IMR-90 (cell line): Measurements from ENCODE around the gene NUP210L. TPM values are rescaled to one million over a fixed set of nuclear protein-coding genes. Genes with fewer than 3 reads are reported as not detected.
A peak's percentile ranks its signal among the peaks of the same experiment; 100 is the strongest.

ENCODE experiments used
- ATAC-seq: fragments of 200-7000 bp; cut with Tn5 transposase; 2 replicates; pipeline ENCODE4 v1.9.1; 2020; ENCODE audit warnings: low read depth, mild to moderate bottlenecking, moderate library complexity
- BruUV-seq: library from RNA; stranded (reverse); fragments of 400-500 nt; replicated peaks from 2 replicates; lab custom pipeline; 2021; lab: Mats Ljungman, UMichigan
- CTCF ChIA-PET: fragments of 300-600 bp; formaldehyde crosslinking; extraction: SDS; loops from one replicate; lab custom pipeline; 2021; ENCODE audit warnings: antibody characterized with exemption; lab: Yijun Ruan, JAX
- POLR2A ChIA-PET: fragments of 300-600 bp; sonication (Branson Sonifier 250); formaldehyde crosslinking; loops from one replicate; lab custom pipeline; 2022; ENCODE audit warnings: antibody characterized with exemption; ENCODE audit not compliant: unreplicated experiment; lab: Charles Lee
- DNase-seq: peaks from one replicate; pipeline ENCODE4 v3.0.0; 2013
- H2AFZ ChIP-seq: replicated peaks from 2 replicates; pipeline ENCODE3; 2013; ENCODE audit warnings: low read length, mild to moderate bottlenecking; ENCODE audit not compliant: poor library complexity
- H2AK5ac ChIP-seq: 2 replicates; pipeline ENCODE4 v1.6.1; 2013; ENCODE audit warnings: low read depth, low read length, inconsistent platforms
- H2AK9ac ChIP-seq: replicated peaks from 2 replicates; pipeline ENCODE3; 2013; ENCODE audit warnings: mild to moderate bottlenecking, low read depth, low read length, moderate library complexity; ENCODE audit not compliant: poor library complexity
- H2BK120ac ChIP-seq: 2 replicates; pipeline ENCODE4 v1.6.1; 2013; ENCODE audit warnings: low read depth, low read length, inconsistent platforms
- H2BK15ac ChIP-seq: 3 replicates; pipeline ENCODE4 v1.6.1; 2013; ENCODE audit warnings: low read depth, low read length, inconsistent platforms
- H2BK20ac ChIP-seq: 2 replicates; pipeline ENCODE4 v1.6.1; 2013; ENCODE audit warnings: low read depth, mild to moderate bottlenecking, inconsistent platforms, low read length, moderate library complexity
- H2BK5ac ChIP-seq: 2 replicates; pipeline ENCODE4 v1.6.1; 2013; ENCODE audit warnings: mild to moderate bottlenecking, low read depth, low read length, inconsistent platforms; ENCODE audit not compliant: poor library complexity, severe bottlenecking
- H3K14ac ChIP-seq: replicated peaks from 2 replicates; pipeline ENCODE4 v1.6.1; 2013; ENCODE audit warnings: low read depth, low read length, inconsistent platforms
- H3K18ac ChIP-seq: 2 replicates; pipeline ENCODE4 v1.6.1; 2013; ENCODE audit warnings: low read depth, low read length, control low read depth
- H3K23ac ChIP-seq: 2 replicates; pipeline ENCODE4 v1.6.1; 2013; ENCODE audit warnings: low read depth, low read length, inconsistent platforms
- H3K27ac ChIP-seq: 2 replicates; pipeline ENCODE4 v1.5.1; 2013; ENCODE audit warnings: mild to moderate bottlenecking, control low read depth, low read length; ENCODE audit not compliant: insufficient read depth
- H3K27me3 ChIP-seq: 2 replicates; pipeline ENCODE4 v1.6.1; 2013; ENCODE audit warnings: low read length; ENCODE audit not compliant: control insufficient read depth, insufficient read depth
- H3K36me3 ChIP-seq: 2 replicates; pipeline ENCODE4 v1.6.1; 2013; ENCODE audit warnings: low read length, mixed read lengths; ENCODE audit not compliant: control insufficient read depth, insufficient read depth
- H3K4ac ChIP-seq: 2 replicates; pipeline ENCODE4 v1.6.1; 2013; ENCODE audit warnings: low read depth, low read length, inconsistent platforms
- H3K4me1 ChIP-seq: 2 replicates; pipeline ENCODE4 v1.6.1; 2013; ENCODE audit warnings: low read length, mixed read lengths; ENCODE audit not compliant: control insufficient read depth, insufficient read depth
- H3K4me2 ChIP-seq: 2 replicates; pipeline ENCODE4 v1.6.1; 2013; ENCODE audit warnings: low read depth, mild to moderate bottlenecking, control low read depth, low read length, moderate library complexity
- H3K4me3 ChIP-seq: 2 replicates; pipeline ENCODE4 v1.5.1; 2013; ENCODE audit warnings: low read depth, mild to moderate bottlenecking, control low read depth, low read length, moderate library complexity; ENCODE audit not compliant: insufficient read depth
- H3K56ac ChIP-seq: 2 replicates; pipeline ENCODE4 v1.6.1; 2013; ENCODE audit warnings: low read length, inconsistent platforms; ENCODE audit not compliant: insufficient read depth; ENCODE audit errors: extremely low read depth
- H3K79me1 ChIP-seq, 2 experiments: 2 replicates each; pipeline ENCODE4 v1.6.1; 2013; ENCODE audit warnings: low read length in 2 of 2, inconsistent platforms in 1 of 2, low read depth in 1 of 2
- H3K9ac ChIP-seq: 2 replicates; pipeline ENCODE4 v1.6.1; 2013; ENCODE audit warnings: low read depth, low read length, control low read depth
- H3K9me1 ChIP-seq: 2 replicates; pipeline ENCODE4 v1.6.1; 2013; ENCODE audit warnings: low read length, inconsistent platforms; ENCODE audit not compliant: insufficient read depth
- H3K9me3 ChIP-seq: 2 replicates; pipeline ENCODE4 v1.6.1; 2013; ENCODE audit warnings: low read length; ENCODE audit not compliant: control insufficient read depth, insufficient read depth
- H4K20me1 ChIP-seq: 2 replicates; pipeline ENCODE4 v1.6.1; 2013; ENCODE audit warnings: low read length, inconsistent platforms; ENCODE audit not compliant: insufficient read depth
- H4K5ac ChIP-seq: 2 replicates; pipeline ENCODE4 v1.6.1; 2013; ENCODE audit warnings: mild to moderate bottlenecking, low read depth, low read length, control low read depth
- H4K8ac ChIP-seq, 2 experiments: 2 replicates each; pipeline ENCODE4 v1.6.1; 2013; ENCODE audit warnings: low read depth in 2 of 2, low read length in 2 of 2, control low read depth in 1 of 2, inconsistent platforms in 1 of 2
- H4K91ac ChIP-seq: 2 replicates; pipeline ENCODE4 v1.6.1; 2013; ENCODE audit warnings: low read depth, low read length, inconsistent platforms; ENCODE audit not compliant: insufficient read depth
- CHD1 ChIP-seq: IDR thresholded peaks from 2 replicates; pipeline ENCODE4 v1.6.1; 2012; ENCODE audit warnings: low read depth, low read length, improper control_type of control experiment
- MAZ ChIP-seq: IDR thresholded peaks from 2 replicates; pipeline ENCODE4 v1.6.1; 2012; ENCODE audit warnings: low read depth, mild to moderate bottlenecking, low read length, improper control_type of control experiment, moderate library complexity, borderline replicate concordance
- MXI1 ChIP-seq: IDR thresholded peaks from 2 replicates; pipeline ENCODE4 v1.6.1; 2012; ENCODE audit warnings: low read depth, mild to moderate bottlenecking, low read length, moderate library complexity, borderline replicate concordance
- WGBS, 2 experiments: methylation state at CpG; one replicate each; pipeline versions ENCODE4 v1.1.5 to v1.1.7; 2013; ENCODE audit warnings: missing lambda C conversion rate in 2 of 2; ENCODE audit not compliant: insufficient read length in 1 of 2; ENCODE audit errors: extremely low coverage in 2 of 2; 5-methylcytosine and 5-hydroxymethylcytosine counted together
- dilution Hi-C: fragments of 300-500 bp; cut with HindIII; formaldehyde crosslinking; loops from one replicate; pipeline ENCODE4 v1.14.3; 2018; ENCODE audit warnings: low sequenced_read_pairs; ENCODE audit not compliant: unreplicated experiment
- in situ Hi-C: fragments of 300-500 bp; cut with MboI; formaldehyde crosslinking; loops from 3 replicates; pipeline ENCODE4 v1.14.3; 2019; ENCODE audit warnings: low sequenced_read_pairs, inconsistent platforms, mixed read lengths
- intact Hi-C: fragments of 100-400 bp; cut with micrococcal nuclease; formaldehyde crosslinking; loops from 2 replicates; pipeline ENCODE4 v1.10.0; 2022
- polyA plus RNA-seq, 3 experiments: library from polyadenylated mRNA; depleted of rRNA; stranded (reverse); fragments of >200 nt; gene quantifications; 2 replicates each; pipeline ENCODE4 v1.2.3, GENCODE V29; 2012; ENCODE audit warnings: low replicate concordance in 1 of 3
- total RNA-seq: library from RNA; depleted of rRNA; stranded (reverse); fragments of >200 nt; gene quantifications from 2 replicates; pipeline ENCODE4 v1.2.3, GENCODE V29; 2012
- TF ChIP-seq, protein P1 (sequence below): fragments of 150-350 bp; IDR thresholded peaks from 2 replicates; pipeline ENCODE4 v1.6.1; 2016; ENCODE audit warnings: low read depth, mild to moderate bottlenecking, low read length, moderate library complexity, borderline replicate concordance

Gene NUP210L
- total and polyA plus RNA-seq, 2 of the 4 experiments (the other 2 are of a cell fraction), result under 0.01 to 0.02 TPM

DNA sequence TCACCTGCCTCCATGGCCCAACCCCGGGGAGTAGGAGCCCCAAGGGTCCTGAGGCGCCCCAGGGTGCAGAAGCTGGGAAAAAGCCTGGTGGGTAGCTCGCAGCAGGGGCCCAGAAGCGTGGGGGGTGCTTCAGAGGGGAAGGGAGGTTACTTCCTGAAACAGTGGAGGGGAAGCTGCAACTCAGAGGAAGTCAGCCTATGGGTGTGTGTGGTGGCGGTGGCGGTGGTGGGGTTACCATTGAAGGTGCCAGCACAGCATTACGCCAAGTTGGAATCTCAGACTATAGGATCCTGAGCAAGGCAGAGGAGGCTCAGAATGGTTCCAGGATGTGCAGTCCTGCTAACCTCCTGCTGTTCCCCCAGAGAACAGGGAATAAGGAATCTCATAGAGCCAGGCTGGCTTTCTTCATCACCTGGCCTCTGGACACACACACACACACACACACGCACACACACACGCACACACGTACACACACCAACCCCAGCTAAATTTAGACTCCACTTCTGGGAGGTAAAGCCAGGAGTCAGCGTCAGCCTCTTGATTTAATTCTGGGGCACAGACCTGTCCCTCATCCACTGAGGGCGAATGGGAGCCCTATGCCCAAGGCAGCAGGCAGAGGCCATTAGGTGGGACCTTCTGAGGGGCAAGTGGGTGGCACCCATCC, 209.6 kb downstream of the NUP210L start:
- peak overlapping the region; percentile 87 for H3K4ac ChIP-seq
- dilution Hi-C loops, result no loop called here
- H3K4me1 ChIP-seq, result peaks cover 9% of the 10 kb centered on the region
- peaks cover 18% of the 10 kb centered on the region; the same call in 1 of the 2 replicates for H3K9me1 ChIP-seq
- peak overlapping the region; percentile 25; the same call in 1 of the 2 replicates for H2BK20ac ChIP-seq
- H3K27me3 ChIP-seq, result no peaks in the 10 kb centered on the region
- DNase-seq (peak; percentile 46), ATAC-seq (no peak; the same call in 1 of the 2 replicates)
- H3K27ac ChIP-seq, result peak overlapping the region; percentile 97
- H2AFZ ChIP-seq, result peak overlapping the region; percentile 97
- peak overlapping the region; percentile 93 for H2BK5ac ChIP-seq
- no peaks in the 10 kb centered on the region for H3K9me3 ChIP-seq
- no TSS peak for BruUV-seq
- peaks cover 15 to 54% of the 10 kb centered on the region in 2 experiments for H3K79me1 ChIP-seq
- H2AK5ac ChIP-seq, result peak overlapping the region; percentile 96
- H2BK15ac ChIP-seq, result peak overlapping the region; percentile 65; the same call in 1 of the 3 replicates
- peak overlapping the region; percentile 100 for H3K4me2 ChIP-seq
- H4K20me1 ChIP-seq, result peaks cover 11% of the 10 kb centered on the region
- H3K18ac ChIP-seq, result peak overlapping the region; percentile 85
- 0 out of 2 replicates have a peak, but pooled peaks have one; percentile 11 for TF ChIP-seq CHD1
- TF ChIP-seq MXI1, result no peak
- TF ChIP-seq MAZ, result no peak
- TF ChIP-seq, protein P1, sequence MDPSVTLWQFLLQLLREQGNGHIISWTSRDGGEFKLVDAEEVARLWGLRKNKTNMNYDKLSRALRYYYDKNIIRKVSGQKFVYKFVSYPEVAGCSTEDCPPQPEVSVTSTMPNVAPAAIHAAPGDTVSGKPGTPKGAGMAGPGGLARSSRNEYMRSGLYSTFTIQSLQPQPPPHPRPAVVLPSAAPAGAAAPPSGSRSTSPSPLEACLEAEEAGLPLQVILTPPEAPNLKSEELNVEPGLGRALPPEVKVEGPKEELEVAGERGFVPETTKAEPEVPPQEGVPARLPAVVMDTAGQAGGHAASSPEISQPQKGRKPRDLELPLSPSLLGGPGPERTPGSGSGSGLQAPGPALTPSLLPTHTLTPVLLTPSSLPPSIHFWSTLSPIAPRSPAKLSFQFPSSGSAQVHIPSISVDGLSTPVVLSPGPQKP, result no peak
- H3K4me3 ChIP-seq, result peak overlapping the region; percentile 98
- intact Hi-C loops, result no loop called here
- peak overlapping the region; percentile 99 for H2AK9ac ChIP-seq
- CTCF ChIA-PET, result interaction anchor here (1.2 kb wide), 1 partner anchor 18 kb away, joined by 10 read pairs; the partner anchor contains the start of gene SLC39A1
- H3K23ac ChIP-seq, result peak overlapping the region; percentile 58
- peak overlapping the region; percentile 98 for H3K9ac ChIP-seq
- H3K56ac ChIP-seq, result peak overlapping the region; percentile 81; the same call in 1 of the 2 replicates
- peak overlapping the region; percentile 70 for H4K91ac ChIP-seq
- peaks cover 41% of the 10 kb centered on the region for H3K36me3 ChIP-seq
- in situ Hi-C loops, result loop anchor here (5.0 kb wide), 1 partner anchor 148 kb away; no protein-coding TSS in a partner anchor
- H3K14ac ChIP-seq, result peak overlapping the region; percentile 96
- H4K8ac ChIP-seq, result peak overlapping the region; percentile 90 to 91
- H4K5ac ChIP-seq, result peak overlapping the region; percentile 86
- H2BK120ac ChIP-seq, result peak overlapping the region; percentile 52; the same call in 1 of the 2 replicates
- POLR2A ChIA-PET, result no interaction called here
- no CpG with 5 or more reads among the region's 12 CpGs for WGBS, 2 experiments
